ENCODE results near the gene PDE4A.
A peak's percentile ranks its signal among the peaks of the same experiment; 100 is the strongest.
"Not testable (repeated sequence)": the region's sequence is repeated elsewhere in the genome, so short reads cannot be mapped to it uniquely, and the experiment has no call there.

Gene PDE4A

DNA sequence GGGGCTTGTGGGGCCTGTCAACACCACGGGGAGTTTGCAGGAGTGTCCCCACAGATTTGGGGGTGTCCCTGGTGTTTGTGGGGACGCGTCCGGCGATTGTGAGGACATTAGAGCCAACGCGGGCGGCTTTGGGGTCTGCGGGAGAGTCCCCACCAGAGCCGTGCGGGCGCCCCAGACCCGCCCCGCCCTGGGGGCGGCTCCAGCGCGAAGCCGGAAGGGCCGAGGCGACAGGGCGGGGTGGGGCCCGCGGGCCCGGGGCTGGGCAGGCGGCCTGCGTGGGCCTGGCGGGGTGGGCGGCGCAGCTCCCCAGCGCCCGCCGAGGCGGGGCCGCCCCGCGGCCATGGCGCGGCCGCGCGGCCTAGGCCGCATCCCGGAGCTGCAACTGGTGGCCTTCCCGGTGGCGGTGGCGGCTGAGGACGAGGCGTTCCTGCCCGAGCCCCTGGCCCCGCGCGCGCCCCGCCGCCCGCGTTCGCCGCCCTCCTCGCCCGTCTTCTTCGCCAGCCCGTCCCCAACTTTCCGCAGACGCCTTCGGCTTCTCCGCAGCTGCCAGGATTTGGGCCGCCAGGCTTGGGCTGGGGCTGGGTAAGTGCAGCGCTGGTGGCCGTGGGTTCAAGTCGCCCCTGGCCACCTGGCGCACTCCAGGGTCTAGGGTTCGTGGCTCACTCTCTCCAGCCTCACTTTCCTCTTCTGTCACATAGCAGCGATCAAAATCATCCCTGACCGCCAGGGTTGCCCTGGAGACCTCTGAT is 10.3 kb downstream of the PDE4A start:
- no peak for DNase-seq

DNA sequence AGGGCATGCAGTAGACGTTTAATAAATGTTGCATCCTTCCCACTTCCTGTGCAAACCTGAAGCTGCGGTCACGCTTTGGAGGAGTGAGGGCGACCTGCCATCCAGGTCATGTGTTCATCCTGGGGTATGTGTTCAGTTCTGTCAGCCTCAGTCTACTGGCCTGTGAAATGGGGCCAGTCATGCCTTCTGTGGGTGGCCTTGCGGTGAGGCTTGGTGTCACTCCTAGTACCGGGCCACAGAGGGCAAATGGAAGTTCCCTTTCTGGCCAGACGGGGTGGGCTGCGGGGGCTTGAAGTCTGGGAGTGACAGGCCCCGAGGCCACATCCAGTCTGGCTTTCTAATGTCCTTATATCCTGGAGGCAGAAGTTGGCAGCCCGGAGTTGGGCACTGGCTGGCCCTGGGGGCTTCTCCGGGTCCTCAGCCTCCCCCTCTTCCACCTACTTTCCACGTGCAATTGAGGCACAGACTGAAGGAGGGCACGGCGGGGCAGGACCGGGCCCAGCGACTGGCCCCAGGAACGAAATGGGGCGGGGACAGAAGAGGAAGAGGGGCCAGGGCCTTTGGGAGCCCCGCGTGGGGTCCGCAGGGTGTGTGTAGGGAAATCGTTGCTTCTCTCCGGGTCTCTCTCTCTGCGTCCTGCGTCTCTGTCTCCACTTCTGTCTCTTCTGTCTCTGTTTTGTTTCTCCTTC is 11.1 kb downstream of the PDE4A start:
- DNase-seq: peak in 1 of 2 experiments; percentile 41

DNA sequence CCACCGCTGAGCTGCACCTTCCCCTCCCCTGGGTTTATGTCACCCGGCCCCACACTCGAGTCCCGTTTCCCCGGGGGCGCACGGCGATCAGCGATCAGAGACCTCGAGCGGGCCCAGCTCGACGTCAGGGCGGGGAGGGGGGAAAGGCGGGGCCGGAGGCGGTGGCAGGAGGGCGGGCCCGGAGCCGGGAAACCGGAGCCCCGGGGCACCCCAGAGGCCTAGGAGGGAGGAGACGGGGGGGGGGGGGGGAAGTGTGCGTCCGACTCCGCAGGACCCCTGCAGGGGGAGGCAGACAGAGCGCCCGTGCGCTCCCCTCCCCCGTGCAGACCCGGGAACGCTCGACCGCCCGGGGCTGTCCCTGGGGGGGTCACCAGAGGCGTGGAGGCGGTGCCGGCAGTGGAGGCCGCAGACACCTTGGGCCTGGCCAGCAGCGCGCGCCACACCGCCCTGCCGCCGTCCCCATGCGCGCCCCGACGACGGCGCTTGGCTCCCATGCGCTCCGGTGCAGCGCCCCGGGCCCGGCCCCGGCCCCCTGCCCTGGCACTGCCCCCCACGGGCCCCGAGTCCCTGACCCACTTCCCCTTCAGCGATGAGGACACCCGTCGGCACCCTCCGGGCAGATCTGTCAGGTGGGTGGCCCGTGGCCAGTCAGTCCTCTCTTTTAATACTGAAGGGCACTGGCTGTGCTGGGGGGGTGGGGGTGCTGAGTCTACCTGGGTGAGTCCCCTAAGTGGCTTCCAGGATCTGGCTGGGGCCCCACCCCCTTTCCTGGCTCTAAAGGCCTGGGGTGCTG is 11.8 kb downstream of the PDE4A start:
- no peak for DNase-seq

DNA sequence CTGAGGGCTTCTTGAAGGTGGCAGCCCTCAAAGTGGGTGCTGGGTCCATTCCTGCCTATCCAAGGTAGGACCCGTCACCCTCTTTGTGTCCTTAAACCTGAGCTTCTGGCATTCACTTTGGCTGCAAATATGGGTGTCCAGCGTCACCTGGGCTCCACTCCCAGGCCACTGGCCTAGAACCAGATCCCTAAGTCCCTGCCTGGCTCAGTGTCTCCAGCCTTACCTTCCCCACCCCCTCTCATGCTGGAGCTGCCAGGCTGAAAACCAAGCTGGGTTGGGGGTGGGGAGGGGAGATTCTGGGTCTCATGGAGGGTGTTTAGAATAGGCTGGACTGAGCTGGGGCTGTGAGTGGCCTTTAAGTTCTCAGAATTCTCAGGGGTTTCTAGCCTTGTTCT is 12.4 kb downstream of the PDE4A start:
- DNase-seq: no peak

DNA sequence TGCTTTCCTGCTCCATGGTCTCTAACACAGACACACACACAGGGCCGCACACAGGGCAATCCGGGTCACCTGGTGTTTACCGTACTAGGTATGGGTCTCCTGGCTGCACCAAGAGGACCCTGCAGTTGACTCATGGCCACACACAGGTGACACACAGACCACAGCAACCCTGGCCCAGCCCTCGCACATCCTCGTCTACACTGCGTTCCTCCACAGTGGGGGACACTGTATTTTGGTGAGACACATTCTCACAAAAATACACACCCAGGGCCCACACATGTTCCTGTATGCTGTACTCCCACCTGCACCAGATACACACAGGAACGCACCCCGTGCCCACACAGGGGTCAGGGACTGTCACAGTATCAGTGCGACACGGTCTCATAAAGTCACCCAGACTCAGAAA is 12.8 kb downstream of the PDE4A start:
- DNase-seq: no peak

DNA sequence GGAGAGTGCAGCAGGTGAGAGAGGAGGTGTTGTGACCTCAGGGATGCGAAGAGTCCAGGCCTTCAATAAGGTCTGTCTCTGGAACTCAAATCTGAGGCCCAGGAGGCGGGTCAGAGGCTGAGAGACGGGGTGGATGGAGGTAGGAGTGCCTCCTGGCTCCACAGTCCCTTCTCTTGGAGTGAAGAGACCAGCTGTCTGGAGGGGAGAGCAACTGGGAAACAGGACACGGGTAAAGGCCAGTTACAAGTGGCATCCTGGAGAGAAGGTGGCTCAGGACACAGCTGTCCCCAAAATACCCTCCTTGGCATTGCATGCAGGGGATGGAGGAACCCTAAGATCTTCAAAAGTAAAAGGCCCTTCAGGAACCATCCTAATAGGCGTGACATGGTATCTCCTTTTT is 19.2 kb downstream of the PDE4A start:
- DNase-seq: no peak

DNA sequence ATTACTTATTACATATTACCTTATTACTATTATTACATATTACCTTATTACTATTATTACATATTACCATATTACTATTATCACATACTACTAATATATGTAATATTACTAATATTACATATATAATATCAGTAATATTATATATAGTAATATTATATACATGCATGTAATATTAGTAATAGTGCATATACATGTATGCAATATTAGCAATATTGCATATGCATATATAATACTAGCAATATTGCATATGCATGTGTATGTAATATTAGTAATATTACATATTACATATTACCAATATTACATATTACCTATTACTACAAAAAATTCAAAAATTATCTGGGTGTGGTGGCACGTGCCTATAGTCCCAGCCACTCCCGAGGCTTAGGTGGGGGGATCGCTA is 22.4 kb downstream of the PDE4A start:
- DNase-seq: no peak

DNA sequence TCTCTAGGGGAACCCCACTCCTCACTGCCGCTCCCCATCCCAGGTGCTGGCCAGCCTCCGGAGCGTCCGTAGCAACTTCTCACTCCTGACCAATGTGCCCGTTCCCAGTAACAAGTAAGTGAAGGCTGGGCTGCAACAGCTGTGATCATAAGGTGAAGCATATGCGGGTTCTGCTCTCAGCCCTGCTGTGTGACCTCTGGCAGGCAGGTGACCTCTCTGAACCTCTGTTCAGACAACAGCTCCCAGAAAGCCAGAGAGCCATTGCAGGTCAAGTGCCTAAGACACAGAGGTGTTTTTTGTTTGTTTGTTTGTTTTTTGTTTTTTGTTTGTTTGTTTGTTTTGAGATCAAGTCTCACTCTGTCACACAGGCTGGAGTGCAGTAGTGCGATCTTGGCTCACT is 28.7 kb downstream of the PDE4A start:
- DNase-seq: no peak

DNA sequence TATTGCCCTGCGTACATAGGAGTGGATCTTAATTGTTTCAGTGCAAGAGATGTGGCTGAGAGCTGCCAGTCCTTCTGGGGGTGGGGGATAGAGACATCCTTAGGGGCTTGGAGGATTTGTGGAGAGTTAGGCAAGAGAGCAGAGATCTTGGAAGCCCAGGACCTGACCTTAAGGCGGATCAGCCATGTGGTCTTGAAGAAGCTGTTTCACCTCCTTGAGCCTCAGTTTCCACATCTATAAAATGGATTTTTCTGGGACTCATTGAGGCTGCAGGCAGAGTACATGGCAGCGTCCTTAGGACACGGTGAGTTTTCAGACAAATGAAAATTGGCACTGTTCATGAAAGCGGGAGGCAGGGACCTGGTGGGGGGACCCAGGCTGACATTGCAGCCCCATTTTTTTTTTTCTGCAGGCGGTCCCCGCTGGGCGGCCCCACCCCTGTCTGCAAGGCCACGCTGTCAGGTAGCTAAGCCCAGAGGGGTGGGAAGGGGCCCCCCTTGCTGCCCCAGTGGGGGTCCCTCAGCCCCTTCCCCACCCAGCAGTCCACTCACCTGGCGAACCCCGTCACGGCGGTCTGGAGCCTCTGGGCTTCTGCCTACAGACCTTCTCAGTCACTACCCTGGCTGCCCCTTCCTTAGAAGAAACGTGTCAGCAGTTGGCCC is 30.0 kb downstream of the PDE4A start:
- DNase-seq: no peak

DNA sequence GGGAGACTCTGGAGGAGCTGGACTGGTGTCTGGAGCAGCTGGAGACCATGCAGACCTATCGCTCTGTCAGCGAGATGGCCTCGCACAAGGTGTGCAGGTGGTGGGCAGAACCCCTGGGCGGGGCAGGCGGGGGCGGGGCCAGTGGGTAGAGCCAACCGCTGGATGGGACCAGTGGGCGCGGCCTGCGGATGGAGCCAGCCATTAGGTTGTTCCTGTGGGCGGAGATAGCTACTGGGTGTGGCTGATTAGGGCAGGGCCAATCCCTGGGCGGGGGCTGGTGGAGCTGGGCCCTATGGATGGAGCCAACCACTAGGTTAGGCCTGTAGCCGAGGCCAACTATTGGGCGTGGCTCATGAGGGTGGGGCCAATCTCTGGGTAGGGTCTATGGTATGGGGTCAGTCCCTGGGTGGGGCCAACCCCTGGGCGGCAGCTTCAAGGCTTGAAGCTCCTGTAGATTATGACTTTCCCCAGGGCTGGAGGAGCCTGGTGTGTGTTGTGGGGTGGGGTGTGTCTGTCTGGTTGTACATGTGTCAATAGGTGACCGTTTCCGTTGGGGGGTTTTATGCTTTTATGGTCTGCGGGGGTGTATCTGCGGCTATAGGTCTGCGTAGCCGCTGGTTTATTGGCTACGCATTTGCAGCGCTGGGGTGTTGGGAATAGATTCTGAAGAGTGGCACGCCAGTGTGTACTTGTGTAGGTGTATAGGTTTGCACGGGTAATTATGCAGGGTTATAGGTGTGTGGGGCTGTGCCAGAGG is 30.7 kb downstream of the PDE4A start:
- no peak for DNase-seq

DNA sequence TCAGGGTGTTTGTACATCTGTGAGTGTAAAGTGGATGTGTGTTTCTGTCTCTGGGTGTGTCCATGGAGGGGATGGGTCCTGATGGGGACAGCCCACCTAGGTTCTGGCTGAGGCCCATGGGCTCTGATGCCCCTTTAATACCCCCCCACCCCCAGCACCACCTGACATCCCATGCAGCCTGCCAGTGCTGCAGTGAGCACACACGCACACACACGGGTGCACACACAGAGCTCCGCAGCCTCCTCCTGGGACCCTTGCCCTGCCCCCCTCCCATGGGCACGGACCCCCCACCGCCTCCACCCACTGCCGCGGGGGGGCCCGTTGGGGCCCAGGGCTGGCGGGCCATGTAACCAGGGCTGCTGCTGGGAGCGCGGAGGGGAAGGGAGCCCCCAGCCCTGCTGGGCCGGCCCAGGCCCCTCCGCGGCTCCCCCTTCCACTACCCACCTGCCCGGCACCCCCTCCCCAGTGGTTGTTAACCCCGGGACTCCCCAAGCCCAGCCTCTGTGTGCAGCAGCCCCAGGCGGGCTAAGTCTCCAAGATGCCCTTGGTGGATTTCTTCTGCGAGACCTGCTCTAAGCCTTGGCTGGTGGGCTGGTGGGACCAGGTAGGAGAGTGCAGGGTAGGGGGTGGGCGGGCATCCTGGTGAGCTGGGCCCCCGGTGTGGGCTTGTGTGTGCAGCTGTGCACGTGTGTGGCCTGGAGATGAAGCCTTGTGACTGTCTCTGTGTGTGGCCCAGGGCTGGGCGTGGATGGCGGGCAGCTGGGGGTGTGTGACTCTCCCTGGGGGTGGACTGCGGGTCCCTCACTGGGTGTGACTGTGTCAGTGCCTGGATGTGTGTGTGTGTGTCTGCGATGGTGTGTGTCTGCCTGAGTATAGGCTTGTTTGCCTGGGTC is 32.6 kb downstream of the PDE4A start:
- DNase-seq: no peak

DNA sequence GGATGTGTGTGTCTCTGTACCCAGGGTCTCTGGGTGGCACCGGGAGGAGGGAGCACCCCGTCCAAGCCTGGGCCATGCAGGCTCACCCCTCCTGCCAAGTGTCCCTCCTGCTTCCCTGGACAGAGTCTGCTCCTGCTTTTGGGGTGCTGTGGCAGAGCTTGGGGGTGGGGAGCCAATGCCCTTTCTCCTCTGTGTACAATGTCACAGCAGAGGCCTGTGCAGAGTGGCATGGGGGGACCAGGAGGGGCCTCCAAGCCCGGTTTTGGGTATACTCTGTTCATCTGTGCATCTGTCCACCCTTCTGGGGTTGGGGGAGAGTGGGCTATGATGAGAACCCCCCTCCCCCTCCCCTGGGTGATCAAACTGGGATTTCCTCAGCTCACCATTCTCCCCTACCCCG is 33.5 kb downstream of the PDE4A start:
- DNase-seq: no peak

DNA sequence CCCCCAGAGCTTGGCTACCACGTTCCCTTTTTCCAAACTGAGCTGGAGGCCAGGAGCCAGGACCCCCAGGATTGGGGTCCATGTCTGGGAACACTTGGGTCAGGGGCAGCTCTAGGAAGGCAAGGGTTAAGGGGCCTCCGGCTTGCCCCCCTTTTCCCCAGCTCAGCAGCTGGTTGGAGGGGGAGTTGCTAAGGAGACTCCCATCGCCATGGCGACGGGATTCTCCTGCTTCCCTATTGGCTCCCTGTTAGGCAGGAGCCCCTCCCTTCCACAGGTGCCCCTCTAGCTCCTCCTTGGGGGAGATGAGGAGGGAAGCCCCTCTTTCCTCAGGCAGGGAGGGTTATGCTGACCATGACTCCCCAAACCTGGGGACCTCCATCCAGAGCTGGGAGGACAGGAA is 33.9 kb downstream of the PDE4A start:
- DNase-seq: no peak

DNA sequence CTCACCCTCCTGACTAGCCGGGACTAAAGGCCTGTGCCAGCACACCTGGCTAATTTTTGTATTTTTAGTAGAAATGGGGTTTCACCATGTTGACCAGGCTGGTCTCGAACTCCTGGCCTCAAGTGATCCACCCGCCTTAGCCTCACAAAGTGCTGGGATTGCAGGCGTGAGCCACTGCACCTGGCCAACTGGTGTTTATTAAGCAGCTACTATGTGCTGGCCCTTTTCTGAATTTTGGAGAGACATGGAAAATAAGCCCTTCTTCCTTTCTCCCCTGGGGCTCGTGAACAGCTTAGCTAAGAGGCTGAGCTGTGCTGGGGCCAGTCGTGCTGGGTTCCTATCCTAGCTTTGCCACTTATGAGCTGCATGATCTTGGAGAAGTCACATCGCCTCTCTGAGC is 38.4 kb downstream of the PDE4A start:
- not testable (repeated sequence) for DNase-seq

DNA sequence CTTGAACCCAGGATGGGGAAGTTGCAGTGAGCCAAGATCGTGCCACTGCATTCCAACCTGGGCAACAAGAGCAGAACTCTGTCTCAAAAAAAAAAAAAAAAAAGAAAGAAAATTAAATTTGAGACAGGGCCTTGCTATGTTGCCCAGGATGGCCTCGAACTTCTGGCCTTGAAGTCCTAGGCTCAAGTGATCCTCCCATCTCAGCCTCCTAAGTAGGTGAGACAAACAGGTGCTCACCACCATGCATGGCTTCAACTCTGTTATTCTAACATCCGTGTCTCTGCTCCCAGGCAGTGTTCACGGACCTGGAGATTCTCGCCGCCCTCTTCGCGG is 40.3 kb downstream of the PDE4A start:
- DNase-seq: no peak

DNA sequence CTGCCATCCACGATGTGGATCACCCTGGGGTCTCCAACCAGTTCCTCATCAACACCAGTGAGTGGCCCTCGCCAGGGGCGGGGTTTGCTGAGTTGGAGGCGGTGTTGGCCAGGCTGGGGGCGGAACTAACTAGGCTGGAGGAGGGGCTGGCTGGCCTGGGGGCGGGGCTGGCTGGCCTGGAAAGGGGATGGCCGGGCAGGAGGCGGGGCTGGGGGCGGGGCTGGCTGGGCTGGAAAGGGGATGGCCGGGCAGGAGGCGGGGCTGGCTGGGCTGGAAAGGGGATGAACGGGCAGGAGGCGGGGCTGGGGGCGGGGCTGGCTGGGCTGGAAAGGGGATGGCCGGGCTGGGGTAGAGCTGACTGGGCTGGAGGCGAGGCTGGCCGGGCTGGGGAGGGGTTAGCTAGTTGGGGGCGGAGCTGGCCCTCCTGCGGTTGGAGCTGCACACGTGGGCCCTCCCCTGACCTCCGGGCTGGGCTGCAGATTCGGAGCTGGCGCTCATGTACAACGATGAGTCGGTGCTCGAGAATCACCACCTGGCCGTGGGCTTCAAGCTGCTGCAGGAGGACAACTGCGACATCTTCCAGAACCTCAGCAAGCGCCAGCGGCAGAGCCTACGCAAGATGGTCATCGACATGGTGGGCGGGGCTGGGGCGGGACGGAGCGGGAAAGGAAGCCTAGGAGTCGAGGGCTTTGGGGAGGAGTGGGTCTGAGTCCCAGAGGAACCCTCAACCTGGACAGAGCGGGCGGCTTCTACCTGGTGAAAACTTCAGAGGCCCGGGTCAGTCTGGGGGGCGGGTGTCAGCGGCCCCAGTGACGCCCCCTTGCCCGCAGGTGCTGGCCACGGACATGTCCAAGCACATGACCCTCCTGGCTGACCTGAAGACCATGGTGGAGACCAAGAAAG is 41.0 kb downstream of the PDE4A start:
- DNase-seq: peak; percentile 90 to 91

DNA sequence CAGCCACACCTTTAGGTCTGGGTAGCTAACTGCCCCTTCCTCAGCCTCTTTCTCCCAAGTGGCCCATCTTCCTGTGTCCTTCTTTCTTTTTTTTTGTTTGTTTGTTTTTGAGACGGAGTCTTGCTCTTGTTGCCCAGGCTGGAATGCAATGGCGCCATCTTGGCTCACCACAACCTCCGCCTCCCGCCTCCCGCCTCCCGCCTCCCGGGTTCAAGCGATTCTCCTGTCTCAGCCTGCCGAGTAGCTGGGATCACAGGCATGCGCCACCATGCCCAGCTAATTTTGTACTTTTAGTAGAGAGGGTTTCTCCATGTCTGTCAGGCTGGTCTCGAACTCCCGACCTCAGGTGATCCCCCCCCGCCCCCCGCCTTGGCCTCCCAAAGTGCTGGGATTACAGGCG is 41.7 kb downstream of the PDE4A start:
- not testable (repeated sequence) for DNase-seq

DNA sequence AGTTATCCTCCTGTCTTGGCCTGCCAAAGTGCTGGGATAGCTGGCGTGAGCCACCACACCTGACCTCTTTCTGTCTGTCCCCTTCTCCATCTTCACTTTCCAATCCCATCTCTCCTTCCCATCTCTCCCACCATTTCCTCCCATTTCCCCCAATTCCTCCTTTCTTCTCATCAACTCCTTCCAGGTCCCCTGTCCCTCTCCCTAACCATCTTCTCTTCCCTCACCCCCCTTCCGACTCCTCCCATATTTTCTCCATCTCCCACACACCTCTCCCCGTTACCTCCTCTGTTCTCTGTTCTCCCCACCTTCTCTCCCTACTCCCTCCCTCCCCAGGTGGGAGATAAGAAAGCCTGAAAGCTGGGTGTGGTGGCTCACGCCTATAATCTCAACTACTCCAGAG is 42.2 kb downstream of the PDE4A start:
- DNase-seq: no peak

DNA sequence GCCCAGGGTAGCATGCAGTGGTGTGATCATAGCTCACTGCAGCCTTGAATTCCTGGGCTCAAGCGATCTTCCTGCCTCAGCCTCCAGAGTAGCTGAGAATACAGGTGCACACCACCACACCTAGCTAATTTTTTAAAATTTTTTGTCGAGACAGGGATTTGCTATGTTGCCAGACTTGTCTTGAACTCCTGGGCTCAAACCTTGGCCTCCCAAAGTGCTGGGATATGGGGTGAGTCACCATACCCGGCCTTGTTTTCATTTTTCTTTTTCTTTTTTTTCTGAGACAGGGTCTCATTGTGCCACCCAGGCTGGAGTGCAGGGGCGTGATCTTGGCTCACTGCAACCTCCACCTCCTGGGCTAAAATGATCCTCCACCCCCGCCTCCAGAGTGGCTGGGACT is 44.1 kb downstream of the PDE4A start:
- no peak for DNase-seq

DNA sequence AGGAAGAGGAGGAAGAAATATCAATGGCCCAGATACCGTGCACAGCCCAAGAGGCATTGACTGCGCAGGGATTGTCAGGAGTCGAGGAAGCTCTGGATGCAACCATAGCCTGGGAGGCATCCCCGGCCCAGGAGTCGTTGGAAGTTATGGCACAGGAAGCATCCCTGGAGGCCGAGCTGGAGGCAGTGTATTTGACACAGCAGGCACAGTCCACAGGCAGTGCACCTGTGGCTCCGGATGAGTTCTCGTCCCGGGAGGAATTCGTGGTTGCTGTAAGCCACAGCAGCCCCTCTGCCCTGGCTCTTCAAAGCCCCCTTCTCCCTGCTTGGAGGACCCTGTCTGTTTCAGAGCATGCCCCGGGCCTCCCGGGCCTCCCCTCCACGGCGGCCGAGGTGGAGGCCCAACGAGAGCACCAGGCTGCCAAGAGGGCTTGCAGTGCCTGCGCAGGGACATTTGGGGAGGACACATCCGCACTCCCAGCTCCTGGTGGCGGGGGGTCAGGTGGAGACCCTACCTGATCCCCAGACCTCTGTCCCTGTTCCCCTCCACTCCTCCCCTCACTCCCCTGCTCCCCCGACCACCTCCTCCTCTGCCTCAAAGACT is 46.9 kb downstream of the PDE4A start:
- no peak for DNase-seq

All from Kasumi-1 (cell line).